ENCODE data around the gene NCF2.

DNA sequence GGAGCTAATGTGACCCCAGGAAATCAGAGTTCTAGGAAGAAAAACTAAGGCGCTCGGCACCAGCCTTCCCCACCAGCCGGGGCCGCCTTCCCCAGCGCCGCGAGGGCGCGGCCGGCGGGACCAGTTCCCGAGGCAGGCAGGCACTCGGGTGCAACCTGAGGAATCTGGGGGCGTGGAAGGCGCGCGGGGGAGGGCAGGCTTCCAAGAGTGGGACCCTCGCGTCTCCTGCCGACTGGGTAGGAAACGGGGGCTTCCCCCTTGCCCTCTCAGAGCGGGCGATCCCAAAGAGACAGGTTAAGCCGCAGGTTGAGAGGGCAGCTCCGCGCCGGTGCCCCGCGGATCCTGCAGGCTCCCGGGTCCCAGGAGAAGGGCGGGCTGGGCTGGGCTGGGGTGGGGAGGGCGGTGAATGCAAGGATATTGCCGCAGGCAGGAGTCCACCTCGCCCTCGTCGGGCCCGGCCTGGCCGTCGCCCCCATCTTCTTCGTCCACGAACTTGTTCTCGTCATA lies 44.9 kb upstream of the NCF2 start:
- TF ChIP-seq, protein P1, sequence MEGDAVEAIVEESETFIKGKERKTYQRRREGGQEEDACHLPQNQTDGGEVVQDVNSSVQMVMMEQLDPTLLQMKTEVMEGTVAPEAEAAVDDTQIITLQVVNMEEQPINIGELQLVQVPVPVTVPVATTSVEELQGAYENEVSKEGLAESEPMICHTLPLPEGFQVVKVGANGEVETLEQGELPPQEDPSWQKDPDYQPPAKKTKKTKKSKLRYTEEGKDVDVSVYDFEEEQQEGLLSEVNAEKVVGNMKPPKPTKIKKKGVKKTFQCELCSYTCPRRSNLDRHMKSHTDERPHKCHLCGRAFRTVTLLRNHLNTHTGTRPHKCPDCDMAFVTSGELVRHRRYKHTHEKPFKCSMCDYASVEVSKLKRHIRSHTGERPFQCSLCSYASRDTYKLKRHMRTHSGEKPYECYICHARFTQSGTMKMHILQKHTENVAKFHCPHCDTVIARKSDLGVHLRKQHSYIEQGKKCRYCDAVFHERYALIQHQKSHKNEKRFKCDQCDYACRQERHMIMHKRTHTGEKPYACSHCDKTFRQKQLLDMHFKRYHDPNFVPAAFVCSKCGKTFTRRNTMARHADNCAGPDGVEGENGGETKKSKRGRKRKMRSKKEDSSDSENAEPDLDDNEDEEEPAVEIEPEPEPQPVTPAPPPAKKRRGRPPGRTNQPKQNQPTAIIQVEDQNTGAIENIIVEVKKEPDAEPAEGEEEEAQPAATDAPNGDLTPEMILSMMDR (IDR thresholded peaks at IDR 0.05; ENCODE audit: insufficient read depth, low read length, poor library complexity, severe bottlenecking), result no peak
- TF ChIP-seq EZH2phosphoT487 (conservative IDR thresholded peaks at IDR 0.05; ENCODE audit: low read length), result no peak

All from SU-DHL-6 (cell line).